ENCODE data around the gene IRF4.

DNA sequence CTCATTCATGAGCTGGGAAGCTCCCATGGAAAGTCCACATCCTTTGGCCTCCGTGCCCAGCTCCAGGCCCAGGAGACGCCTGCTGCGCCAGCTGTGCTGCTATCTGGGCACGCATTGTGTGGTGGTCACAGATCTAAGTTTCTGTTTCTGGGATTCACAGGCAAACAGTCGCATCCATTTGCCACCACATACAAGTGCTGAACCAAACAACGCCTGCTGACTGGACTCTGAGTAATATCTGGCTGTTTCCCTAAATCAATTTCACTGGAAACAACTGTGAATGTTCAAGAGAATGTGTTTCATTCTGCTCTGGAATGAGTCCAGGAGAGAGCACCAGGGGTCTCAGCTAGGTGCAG is 45.5 kb downstream of the IRF4 start:
- TF ChIP-seq, protein P1, sequence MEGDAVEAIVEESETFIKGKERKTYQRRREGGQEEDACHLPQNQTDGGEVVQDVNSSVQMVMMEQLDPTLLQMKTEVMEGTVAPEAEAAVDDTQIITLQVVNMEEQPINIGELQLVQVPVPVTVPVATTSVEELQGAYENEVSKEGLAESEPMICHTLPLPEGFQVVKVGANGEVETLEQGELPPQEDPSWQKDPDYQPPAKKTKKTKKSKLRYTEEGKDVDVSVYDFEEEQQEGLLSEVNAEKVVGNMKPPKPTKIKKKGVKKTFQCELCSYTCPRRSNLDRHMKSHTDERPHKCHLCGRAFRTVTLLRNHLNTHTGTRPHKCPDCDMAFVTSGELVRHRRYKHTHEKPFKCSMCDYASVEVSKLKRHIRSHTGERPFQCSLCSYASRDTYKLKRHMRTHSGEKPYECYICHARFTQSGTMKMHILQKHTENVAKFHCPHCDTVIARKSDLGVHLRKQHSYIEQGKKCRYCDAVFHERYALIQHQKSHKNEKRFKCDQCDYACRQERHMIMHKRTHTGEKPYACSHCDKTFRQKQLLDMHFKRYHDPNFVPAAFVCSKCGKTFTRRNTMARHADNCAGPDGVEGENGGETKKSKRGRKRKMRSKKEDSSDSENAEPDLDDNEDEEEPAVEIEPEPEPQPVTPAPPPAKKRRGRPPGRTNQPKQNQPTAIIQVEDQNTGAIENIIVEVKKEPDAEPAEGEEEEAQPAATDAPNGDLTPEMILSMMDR (IDR thresholded peaks at IDR 0.05): no peak
- no peak for TF ChIP-seq POLR2AphosphoS5 (IDR thresholded peaks at IDR 0.05)

Data from breast epithelium (tissue), 3 donors.